Esophagus squamous epithelium (tissue), 5 donors: Measurements from ENCODE around the gene CHD2. TPM values are rescaled to one million over a fixed set of nuclear protein-coding genes. Genes with fewer than 3 reads are reported as not detected.

Source experiments
- DNase-seq: peaks from one replicate; lab custom pipeline; 2025; lab: John Stamatoyannopoulos, UW
- H3K27ac ChIP-seq, 4 donors: fragments of 200-600 bp; sonication (generic); one replicate each; pipeline ENCODE4 v1.5.1; 2016 to 2019; ENCODE audit warnings: mild to moderate bottlenecking in 1 of 4
- H3K27me3 ChIP-seq, 4 donors: fragments of 200-600 bp; sonication (generic); 1 replicate in 3 of 4; 2 replicates in 1 of 4; pipeline versions ENCODE4 v1.5.1 to v1.6.0; 2017 to 2021; ENCODE audit warnings: antibody characterized with exemption in 1 of 4
- H3K36me3 ChIP-seq, 3 donors: fragments of 200-600 bp; sonication (generic); one replicate each; pipeline ENCODE4 v1.5.1; 2016 to 2019
- H3K4me1 ChIP-seq, 3 donors: fragments of 200-600 bp; sonication (generic); one replicate each; pipeline ENCODE4 v1.5.1; 2017 to 2019
- H3K4me3 ChIP-seq, 4 donors: fragments of 200-600 bp; sonication (generic); 1 replicate in 3 of 4; 2 replicates in 1 of 4; pipeline ENCODE4 v1.5.1; 2016 to 2019; ENCODE audit warnings: mild to moderate bottlenecking in 2 of 4, moderate library complexity in 1 of 4
- H3K9me3 ChIP-seq, 3 donors: fragments of 200-600 bp; sonication (generic); one replicate each; pipeline ENCODE4 v1.5.1; 2016 to 2019
- CTCF ChIP-seq, 6 experiments: fragments of 450-650 bp in 4 of 6; fragments of 200-600 bp in 2 of 6; sonication (generic) in 2 of 6; IDR thresholded peaks; one replicate each; pipeline ENCODE4 v1.5.1; 2016 to 2019; ENCODE audit warnings: antibody characterized with exemption in 6 of 6, mild to moderate bottlenecking in 4 of 6, moderate library complexity in 4 of 6
- POLR2A ChIP-seq, 4 donors: fragments of 450-650 bp; IDR thresholded peaks; one replicate each; pipeline ENCODE4 v1.6.1; 2017; ENCODE audit warnings: antibody characterized with exemption in 4 of 4, mild to moderate bottlenecking in 4 of 4, moderate library complexity in 3 of 4
- WGBS, 2 donors: methylation state at CpG; one replicate each; pipeline ENCODE4 v1.1.5; 2018; 5-methylcytosine and 5-hydroxymethylcytosine counted together
- intact Hi-C: fragments of 100-400 bp; cut with DNase I; formaldehyde crosslinking; loops from one replicate; pipeline ENCODE4 v1.15.0; 2022
- total RNA-seq, 4 donors: library from RNA; depleted of rRNA; stranded (reverse); fragments of >200 nt; gene quantifications; one replicate each; pipeline ENCODE4 v1.1.0, GENCODE V29; 2016
- donor health status: DM: yes; HTN: yes; CAD: no.

The CHD2 gene
- total RNA-seq, 4 donors from 2014 or later = 36.1 to 132 (median 74.8) TPM

- peaks cover 0 to 100% (median 13%) of the 10 kb centered on the region in 3 donors for H3K36me3 ChIP-seq
- H3K9me3 ChIP-seq = no peaks in the 10 kb centered on the region
- intact Hi-C loops = no loop called here
- TF ChIP-seq POLR2A (IDR thresholded peaks at IDR 0.05) (no peak), CTCF (IDR thresholded peaks at IDR 0.05) (no peak)
- no peak overlapping the region for H3K4me3 ChIP-seq
- DNase-seq = no peak
- 90 to 98% methylated on average over 2 of the region's 2 CpGs for WGBS, 2 donors
- H3K4me1 ChIP-seq = peaks cover 0 to 4% (median 0%) of the 10 kb centered on the region in 3 donors
- H3K27me3 ChIP-seq = no peaks in the 10 kb centered on the region
- no peak overlapping the region for H3K27ac ChIP-seq
Measured at GRCh38 chr15:92963794-92964193, 63.7 kb downstream of the CHD2 start.

GRCh38 chr15:92968926-92969651, 69.0 kb downstream of the CHD2 start:
- Histone ChIP-seq H3K27me3 (no peaks in the 10 kb centered on the region), H3K36me3 (peaks cover 5 to 100% (median 20%) of the 10 kb centered on the region in 3 donors), H3K27ac (no peak overlapping the region), H3K9me3 (no peaks in the 10 kb centered on the region), H3K4me1 (peaks cover 0 to 8% (median 0%) of the 10 kb centered on the region in 3 donors), H3K4me3 (no peak overlapping the region)
- intact Hi-C loops = no loop called here
- TF ChIP-seq CTCF (IDR thresholded peaks at IDR 0.05) = peak in 1 of 6 experiments; percentile 29
- no peak for TF ChIP-seq POLR2A (IDR thresholded peaks at IDR 0.05)
- no peak for DNase-seq
- WGBS, 2 donors = 90 to 93% methylated on average over 3 to 5 of the region's 5 CpGs

- DNase-seq = no peak
- H3K4me1 ChIP-seq = peaks cover 0 to 8% (median 0%) of the 10 kb centered on the region in 3 donors
- 96 to 100% methylated on average over 1 of the region's 1 CpG for WGBS, 2 donors
- no peak overlapping the region for H3K27ac ChIP-seq
- peaks cover 5 to 100% (median 32%) of the 10 kb centered on the region in 3 donors for H3K36me3 ChIP-seq
- intact Hi-C loops = no loop called here
- no peaks in the 10 kb centered on the region for H3K9me3 ChIP-seq
- no peak for TF ChIP-seq POLR2A (IDR thresholded peaks at IDR 0.05)
- no peak for TF ChIP-seq CTCF (IDR thresholded peaks at IDR 0.05)
- no peaks in the 10 kb centered on the region for H3K27me3 ChIP-seq
- H3K4me3 ChIP-seq = no peak overlapping the region
Measured at GRCh38 chr15:92970656-92971055, 70.5 kb downstream of the CHD2 start.

- intact Hi-C loops = no loop called here
- peaks cover 0 to 8% (median 0%) of the 10 kb centered on the region in 3 donors for H3K4me1 ChIP-seq
- TF ChIP-seq POLR2A (IDR thresholded peaks at IDR 0.05) (no peak), CTCF (IDR thresholded peaks at IDR 0.05) (no peak)
- WGBS, 2 donors = 91 to 97% methylated on average over 1 of the region's 1 CpG
- peaks cover 5 to 100% (median 32%) of the 10 kb centered on the region in 3 donors for H3K36me3 ChIP-seq
- no peak overlapping the region for H3K27ac ChIP-seq
- H3K4me3 ChIP-seq = no peak overlapping the region
- no peaks in the 10 kb centered on the region for H3K9me3 ChIP-seq
- H3K27me3 ChIP-seq = no peaks in the 10 kb centered on the region
- DNase-seq = no peak
Measured at GRCh38 chr15:92971081-92971480, 71.0 kb downstream of the CHD2 start.

- no peak overlapping the region for H3K27ac ChIP-seq
- H3K27me3 ChIP-seq = no peaks in the 10 kb centered on the region
- DNase-seq = no peak
- TF ChIP-seq POLR2A (IDR thresholded peaks at IDR 0.05) (no peak), CTCF (IDR thresholded peaks at IDR 0.05) (no peak)
- H3K36me3 ChIP-seq = peaks cover 5 to 100% (median 28%) of the 10 kb centered on the region in 3 donors
- no peak overlapping the region for H3K4me3 ChIP-seq
- no peaks in the 10 kb centered on the region for H3K9me3 ChIP-seq
- peaks cover 0 to 8% (median 0%) of the 10 kb centered on the region in 3 donors for H3K4me1 ChIP-seq
- WGBS, 2 donors = 57 to 70% methylated on average over 1 of the region's 1 CpG
- intact Hi-C loops = no loop called here
Measured at GRCh38 chr15:92971713-92972112, 71.6 kb downstream of the CHD2 start.
